Adrenal gland (tissue), 12 donors: Measurements from ENCODE around the gene VMAC. TPM values are rescaled to one million over a fixed set of nuclear protein-coding genes. Genes with fewer than 3 reads are reported as not detected.

Experiments
- DNase-seq, 7 donors: peaks; one replicate each; pipeline ENCODE4 v3.0.0-alpha.2; 2019 to 2020
- H3K27ac ChIP-seq, 5 donors: fragments of 200-600 bp; sonication (generic) in 4 of 5; 1 replicate in 3 of 5; 2 replicates in 2 of 5; pipeline versions ENCODE4 v1.5.1 to v1.8.0; 2016 to 2020; ENCODE audit warnings: mild to moderate bottlenecking in 1 of 5
- H3K27me3 ChIP-seq: fragments of 200-600 bp; 2 replicates; pipeline ENCODE4 v1.8.0; 2021
- H3K36me3 ChIP-seq, 2 donors: fragments of 200-600 bp; replicated peaks in 1 of 2; 1 replicate in 1 of 2; 2 replicates in 1 of 2; pipeline versions ENCODE4 v1.5.1 to v1.8.0; 2018 to 2022
- H3K4me1 ChIP-seq, 2 donors: fragments of 200-600 bp; replicated peaks in 1 of 2; 1 replicate in 1 of 2; 2 replicates in 1 of 2; pipeline versions ENCODE4 v1.5.1 to v1.8.0; 2018 to 2021
- H3K4me3 ChIP-seq, 4 donors: fragments of 200-600 bp; sonication (generic) in 3 of 4; one replicate each; pipeline ENCODE4 v1.5.1; 2016 to 2018
- H3K9me3 ChIP-seq, 3 donors: fragments of 200-600 bp; sonication (generic) in 1 of 3; replicated peaks in 1 of 3; 1 replicate in 2 of 3; 2 replicates in 1 of 3; pipeline versions ENCODE4 v1.5.1 to v1.8.0; 2016 to 2021
- CTCF ChIP-seq, 6 experiments: fragments of 450-650 bp in 4 of 6; fragments of 200-600 bp in 2 of 6; sonication (generic) in 1 of 6; IDR thresholded peaks; 1 replicate in 5 of 6; 2 replicates in 1 of 6; pipeline versions ENCODE4 v1.5.1 to v1.8.0; 2016 to 2021; ENCODE audit warnings: antibody characterized with exemption in 6 of 6, mild to moderate bottlenecking in 2 of 6, moderate library complexity in 1 of 6
- POLR2A ChIP-seq, 2 donors: fragments of 450-650 bp; IDR thresholded peaks; one replicate each; pipeline ENCODE4 v1.6.1; 2017; ENCODE audit warnings: antibody characterized with exemption in 2 of 2, mild to moderate bottlenecking in 2 of 2, moderate library complexity in 1 of 2
- WGBS, 4 donors: extraction: QIAGEN DNeasy Blood & Tissue Kit in 2 of 4; methylation state at CpG; one replicate each; pipeline versions ENCODE4 v1.1.5 to v1.1.7; 2013 to 2017; 5-methylcytosine and 5-hydroxymethylcytosine counted together
- intact Hi-C, 2 donors: fragments of 100-400 bp; cut with DNase I; formaldehyde crosslinking; loops; one replicate each; pipeline versions ENCODE4 v1.14.1 to v1.15.0; 2022 to 2023
- polyA plus RNA-seq, 3 donors: library from polyadenylated mRNA; stranded (reverse); fragments of 200-250 nt in 2 of 3; fragments of 350-450 nt in 1 of 3; fragmentation: Illumina TruSeq in 1 of 3; extraction: RNeasy Lipid Tissue Mini Kit (QIAGEN cat#74804) in 1 of 3; gene quantifications; one replicate each; pipeline ENCODE4 v1.2.3, GENCODE V29; 2013 to 2014
- total RNA-seq, 9 donors: library from RNA; depleted of rRNA in 4 of 9; stranded (reverse); fragments of >200 nt in 4 of 9; fragments of 120-200 nt in 1 of 9; fragmentation: NEBNext Ultra II Directional in 1 of 9; extraction: Animal tissue kit (Norgen Biotek cat#: 25700) in 1 of 9; gene quantifications; one replicate each; pipeline versions ENCODE4 v1.1.0 to v1.2.4, GENCODE V29; 2013 to 2023
- donor health status: healthy with polysubstance abuse.
- donor health status: Bipolar disorder and iron deficiency.
- donor health status: DM: yes; HTN: yes; CAD: no.
- donor health status: DM: no; HTN: no; CAD: no.
- donor health status: DM: no; HTN: no; CAD: no.
- donor health status: DM: yes; HTN: yes; CAD: no.

VMAC gene
- total and polyA plus RNA-seq, 12 donors, result 3.5 to 15.6 (median 8.3) TPM

- TF ChIP-seq POLR2A (IDR thresholded peaks at IDR 0.05) (no peak), CTCF (IDR thresholded peaks at IDR 0.05) (no peak)
- H3K4me1 ChIP-seq, result peaks cover 19 to 46% of the 10 kb centered on the region in 2 donors
- H3K4me3 ChIP-seq, result no peak overlapping the region
- H3K36me3 ChIP-seq, result peaks cover 0 to 25% of the 10 kb centered on the region in 2 donors
- H3K9me3 ChIP-seq, result no peaks in the 10 kb centered on the region
- intact Hi-C loops, result loop anchor here in 1 of 2 donors (5.0 kb wide), 1 partner anchor 88 kb away; the partner anchor contains the start of gene NRTN
- H3K27ac ChIP-seq, result peak overlapping the region; percentile 75 to 98 (median 83)
- H3K27me3 ChIP-seq, result no peaks in the 10 kb centered on the region
- DNase-seq, result peak; percentile 78 to 91 (median 85)
- 48 to 49% (median 49%) methylated on average over 11 to 28 of the region's 28 CpGs; no CpG with 5 or more reads in 1 of the 4 donors for WGBS, 4 donors
Observed at GRCh38 chr19:5894704-5895349, 9.8 kb upstream of the VMAC start.

GRCh38 chr19:5895409-5895808 lies 9.3 kb upstream of the VMAC start:
- Histone ChIP-seq H3K4me1 (peaks cover 19 to 46% of the 10 kb centered on the region in 2 donors), H3K9me3 (no peaks in the 10 kb centered on the region), H3K4me3 (no peak overlapping the region), H3K27me3 (no peaks in the 10 kb centered on the region), H3K27ac (peak overlapping the region; percentile 75 to 98 (median 83)), H3K36me3 (peaks cover 0 to 25% of the 10 kb centered on the region in 2 donors)
- DNase-seq, result peak; percentile 87 to 95 (median 91)
- WGBS, 4 donors, result 23 to 40% (median 35%) methylated on average over 8 to 15 of the region's 15 CpGs; no CpG with 5 or more reads in 1 of the 4 donors
- intact Hi-C loops, result no loop called here
- no peak for TF ChIP-seq CTCF (IDR thresholded peaks at IDR 0.05)
- TF ChIP-seq POLR2A (IDR thresholded peaks at IDR 0.05), result peak in 1 of 2 donors; percentile 60

- H3K4me1 ChIP-seq, result peaks cover 19 to 48% of the 10 kb centered on the region in 2 donors
- H3K27me3 ChIP-seq, result no peaks in the 10 kb centered on the region
- no peak for TF ChIP-seq CTCF (IDR thresholded peaks at IDR 0.05)
- no peak for TF ChIP-seq POLR2A (IDR thresholded peaks at IDR 0.05)
- intact Hi-C loops, result no loop called here
- no peaks in the 10 kb centered on the region for H3K9me3 ChIP-seq
- WGBS, 4 donors, result 39 to 71% (median 54%) methylated on average over 5 to 8 of the region's 8 CpGs
- H3K36me3 ChIP-seq, result peaks cover 0 to 25% of the 10 kb centered on the region in 2 donors
- no peak overlapping the region for H3K4me3 ChIP-seq
- peak; percentile 78 to 89 (median 83) for DNase-seq
- H3K27ac ChIP-seq, result peak overlapping the region; percentile 69 to 98 (median 75)
Observed at GRCh38 chr19:5895890-5896289, 8.8 kb upstream of the VMAC start.

GRCh38 chr19:5896365-5897076 lies 8.2 kb upstream of the VMAC start:
- Histone ChIP-seq H3K9me3 (no peaks in the 10 kb centered on the region), H3K27ac (peak overlapping the region in 3 of 5 donors; percentile 75 to 98 (median 94)), H3K27me3 (no peaks in the 10 kb centered on the region), H3K4me3 (no peak overlapping the region), H3K36me3 (peaks cover 0 to 25% of the 10 kb centered on the region in 2 donors), H3K4me1 (peaks cover 19 to 54% of the 10 kb centered on the region in 2 donors)
- WGBS, 4 donors, result 83 to 88% (median 85%) methylated on average over 23 to 29 of the region's 29 CpGs
- DNase-seq, result peak in 1 of 7 donors; percentile 33
- TF ChIP-seq POLR2A (IDR thresholded peaks at IDR 0.05) (no peak), CTCF (IDR thresholded peaks at IDR 0.05) (no peak)
- intact Hi-C loops, result no loop called here
